CD4-positive, alpha-beta memory T cell (primary cell): ENCODE measurements around the gene DHRS1. TPM values are rescaled to one million over a fixed set of nuclear protein-coding genes. Genes with fewer than 3 reads are reported as not detected.
A peak's percentile ranks its signal among the peaks of the same experiment; 100 is the strongest.

Experiments used
- CTCF ChIA-PET: fragments of 350-600 bp; sonication (Branson Sonifier 250); formaldehyde crosslinking; loops from one replicate; lab custom pipeline; 2021; ENCODE audit warnings: inconsistent platforms; ENCODE audit not compliant: partially characterized antibody; lab: Charles Lee
- POLR2A ChIA-PET: fragments of 350-600 bp; sonication (Branson Sonifier 250); formaldehyde crosslinking; loops from one replicate; lab custom pipeline; 2021; ENCODE audit not compliant: partially characterized antibody; lab: Charles Lee
- DNase-seq, 5 donors: peaks; one replicate each; pipeline versions ENCODE4 v3.0.0 to v3.0.0-alpha.2; 2020 to 2022; ENCODE audit warnings: mixed read lengths in 1 of 5
- H3K27ac ChIP-seq: one replicate; pipeline ENCODE4 v1.7.0; 2013; ENCODE audit warnings: low read depth, low read length
- H3K27me3 ChIP-seq: 2 replicates; pipeline ENCODE4 v1.7.0; 2013; ENCODE audit warnings: mild to moderate bottlenecking, low read length, moderate library complexity; ENCODE audit not compliant: insufficient read depth
- H3K36me3 ChIP-seq: 2 replicates; pipeline ENCODE4 v1.7.0; 2013; ENCODE audit warnings: mild to moderate bottlenecking, low read length, moderate library complexity; ENCODE audit not compliant: insufficient read depth
- H3K4me1 ChIP-seq: 2 replicates; pipeline ENCODE4 v1.7.0; 2013; ENCODE audit warnings: mild to moderate bottlenecking, low read length, moderate library complexity; ENCODE audit not compliant: insufficient read depth
- H3K4me3 ChIP-seq, 2 donors: one replicate each; pipeline ENCODE4 v1.7.0; 2013; ENCODE audit warnings: low read length in 2 of 2, mild to moderate bottlenecking in 1 of 2
- H3K9me3 ChIP-seq, 2 donors: one replicate each; pipeline ENCODE4 v1.7.0; 2013; ENCODE audit warnings: low read length in 2 of 2, control low read depth in 1 of 2; ENCODE audit not compliant: control insufficient read depth in 1 of 2
- H3K27ac Mint-ChIP-seq, 7 donors: one replicate each; pipeline ENCODE4 v1.8.0; 2020 to 2021; ENCODE audit warnings: mixed read lengths in 7 of 7, mild to moderate bottlenecking in 6 of 7, inconsistent platforms in 3 of 7, moderate library complexity in 3 of 7
- H3K27me3 Mint-ChIP-seq, 2 donors: one replicate each; pipeline ENCODE4 v1.8.0; 2020 to 2021; ENCODE audit warnings: mixed read lengths in 2 of 2
- H3K36me3 Mint-ChIP-seq, 2 donors: one replicate each; pipeline ENCODE4 v1.8.0; 2020 to 2021; ENCODE audit warnings: mixed read lengths in 2 of 2, inconsistent platforms in 1 of 2, mild to moderate bottlenecking in 1 of 2
- H3K4me1 Mint-ChIP-seq, 4 donors: one replicate each; pipeline ENCODE4 v1.8.0; 2020 to 2021; ENCODE audit warnings: mixed read lengths in 4 of 4, mild to moderate bottlenecking in 1 of 4
- H3K4me3 Mint-ChIP-seq, 8 donors: one replicate each; pipeline ENCODE4 v1.8.0; 2020 to 2021; ENCODE audit warnings: mixed read lengths in 8 of 8, mild to moderate bottlenecking in 7 of 8, moderate library complexity in 6 of 8, inconsistent platforms in 3 of 8
- H3K9me3 Mint-ChIP-seq, 8 donors: one replicate each; pipeline ENCODE4 v1.8.0; 2020 to 2021; ENCODE audit warnings: mixed read lengths in 8 of 8, mild to moderate bottlenecking in 5 of 8, inconsistent platforms in 3 of 8, moderate library complexity in 1 of 8
- intact Hi-C: fragments of 100-400 bp; cut with micrococcal nuclease; formaldehyde crosslinking; loops from one replicate; pipeline ENCODE4 v1.15.1; 2023
- polyA plus RNA-seq, 2 donors: library from polyadenylated mRNA; unstranded; fragments of 300-500 nt; fragmentation: Illumina TruSeq; gene quantifications; one replicate each; pipeline ENCODE4 v1.2.3, GENCODE V29; 2021
- total RNA-seq, 2 experiments: library from RNA; stranded (reverse); gene quantifications; one replicate each; pipeline ENCODE4 v1.2.3, GENCODE V29; 2021

Gene DHRS1
- total and polyA plus RNA-seq, 4 experiments from 2014 or later, result 31.4 to 38.6 (median 35.3) TPM

DNA sequence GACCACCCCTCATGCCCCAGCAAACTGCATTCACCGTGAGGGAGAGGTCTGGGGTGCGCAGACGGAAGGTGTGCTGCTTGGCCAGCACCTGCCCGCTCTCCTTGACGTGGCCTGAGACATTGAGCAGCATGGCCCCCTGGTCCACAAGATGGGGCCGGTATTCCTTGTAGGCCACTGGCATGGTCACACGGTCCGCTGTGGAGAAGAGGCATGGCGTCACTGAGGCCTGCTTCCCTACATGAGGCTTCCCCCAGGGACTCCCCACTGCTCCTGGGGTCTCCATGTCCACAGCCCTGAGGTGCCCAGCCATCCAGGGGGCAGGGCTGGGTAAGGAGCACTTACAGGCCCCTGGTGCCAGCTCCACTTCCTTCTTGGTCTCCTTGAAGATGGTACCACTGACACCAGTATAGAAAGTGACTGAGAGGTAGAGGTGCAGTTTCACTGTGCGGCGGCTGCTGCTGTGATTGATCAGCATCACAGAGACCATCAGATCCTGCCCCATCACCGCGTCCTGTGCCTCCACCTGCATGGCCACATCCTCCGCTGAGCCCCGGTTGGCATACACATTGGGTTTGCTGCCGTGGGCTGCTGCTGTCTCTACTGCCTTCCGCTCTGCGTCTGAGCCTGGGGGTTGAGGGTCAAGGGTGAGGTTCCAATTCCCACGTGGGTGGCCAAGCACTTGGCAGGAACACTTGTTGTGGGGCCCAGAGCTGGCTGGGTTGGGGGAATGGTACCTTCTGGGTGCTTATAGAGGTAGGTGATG, 44.8 kb downstream of the DHRS1 start:
- H3K4me3 ChIP-seq, result no peak overlapping the region
- ChIA-PET CTCF (interaction anchor here (1.0 to 25.6 kb wide), 2 partner anchors 51 to 78 kb away, joined by 3 to 556 read pairs; partner anchors contain the start of genes CIDEB, DHRS1, LTB4R and LTB4R2), POLR2A (interaction anchor here (0.8 kb wide), 1 partner anchor 16 kb away, joined by 3 read pairs; no protein-coding TSS in a partner anchor)

DNA sequence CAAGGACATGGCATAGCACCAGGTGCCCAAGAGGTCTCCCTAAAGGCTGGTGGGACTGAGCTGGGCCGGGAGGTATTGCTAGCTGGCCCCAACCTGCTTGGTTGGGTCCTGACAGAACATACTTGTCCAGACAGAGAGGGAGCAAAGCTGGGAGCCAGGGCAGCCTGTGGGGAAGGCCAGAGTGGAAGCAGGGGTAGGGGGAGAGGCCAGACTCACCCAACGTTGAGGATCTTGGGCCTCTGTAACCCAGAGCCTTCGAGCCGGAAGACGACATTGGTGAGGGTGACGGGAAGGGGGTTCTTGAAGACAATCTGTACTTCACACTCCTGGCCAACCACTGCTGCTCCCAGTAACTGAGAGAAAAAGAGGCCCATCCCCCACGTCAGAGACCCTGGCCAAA, 45.6 kb downstream of the DHRS1 start:
- Histone ChIP-seq H3K9me3 (no peaks in the 10 kb centered on the region), H3K27me3 (no peaks in the 10 kb centered on the region), H3K27ac (no peak overlapping the region), H3K4me3 (no peak overlapping the region), H3K4me1 (peaks cover 5% of the 10 kb centered on the region), H3K36me3 (peaks cover 7% of the 10 kb centered on the region)
- POLR2A ChIA-PET, result interaction anchor here (1.5 kb wide), 1 partner anchor 18 kb away, joined by 3 read pairs; no protein-coding TSS in a partner anchor
- Mint-ChIP-seq H3K9me3 (no peaks in the 10 kb centered on the region), H3K27me3 (no peaks in the 10 kb centered on the region), H3K27ac (peak overlapping the region in 1 of 7 donors; percentile 79), H3K36me3 (peaks cover 14 to 36% of the 10 kb centered on the region in 2 donors), H3K4me1 (peaks cover 8 to 17% (median 12%) of the 10 kb centered on the region in 4 donors), H3K4me3 (no peak overlapping the region)
- intact Hi-C loops, result no loop called here
- CTCF ChIA-PET, result interaction anchor here (4.3 to 25.6 kb wide), 2 partner anchors 11 to 52 kb away, joined by 25 to 556 read pairs; partner anchors contain the start of genes CIDEB, DHRS1, LTB4R and LTB4R2
- DNase-seq, result no peak

More for the DNA sequence above, 44.8 kb downstream of the DHRS1 start:
- DNase-seq, result no peak
- intact Hi-C loops, result no loop called here
- Histone ChIP-seq H3K27ac (no peak overlapping the region), H3K36me3 (peaks cover 7% of the 10 kb centered on the region), H3K9me3 (no peaks in the 10 kb centered on the region), H3K27me3 (no peaks in the 10 kb centered on the region), H3K4me1 (no peaks in the 10 kb centered on the region)
- Mint-ChIP-seq H3K36me3 (peaks cover 14 to 36% of the 10 kb centered on the region in 2 donors), H3K4me1 (peaks cover 6 to 14% (median 10%) of the 10 kb centered on the region in 4 donors), H3K9me3 (no peaks in the 10 kb centered on the region), H3K27me3 (no peaks in the 10 kb centered on the region), H3K4me3 (no peak overlapping the region), H3K27ac (peak overlapping the region in 1 of 7 donors; percentile 29)

GRCh38 chr14:24252289-24253124, 47.1 kb downstream of the DHRS1 start:
- H3K27ac Mint-ChIP-seq, result no peak overlapping the region
- H3K4me3 Mint-ChIP-seq, result no peak overlapping the region
- peaks cover 13 to 24% (median 19%) of the 10 kb centered on the region in 4 donors for H3K4me1 Mint-ChIP-seq
- Histone ChIP-seq H3K27me3 (no peaks in the 10 kb centered on the region), H3K4me1 (peaks cover 9% of the 10 kb centered on the region), H3K36me3 (peaks cover 7% of the 10 kb centered on the region), H3K27ac (no peak overlapping the region), H3K4me3 (no peak overlapping the region), H3K9me3 (no peaks in the 10 kb centered on the region)
- no peak for DNase-seq
- H3K27me3 Mint-ChIP-seq, result no peaks in the 10 kb centered on the region
- ChIA-PET CTCF (interaction anchor here (1.2 to 25.6 kb wide), 4 partner anchors 9 to 53 kb away, joined by 3 to 556 read pairs (median 14); partner anchors contain the start of genes CIDEB, DHRS1, LTB4R and LTB4R2), POLR2A (interaction anchor here (1.5 to 2.2 kb wide), 4 partner anchors 9 to 39 kb away, joined by 3 to 9 read pairs (median 4); partner anchors contain the start of genes CHMP4A and TINF2)
- intact Hi-C loops, result no loop called here
- peaks cover 14 to 35% of the 10 kb centered on the region in 2 donors for H3K36me3 Mint-ChIP-seq
- no peaks in the 10 kb centered on the region for H3K9me3 Mint-ChIP-seq

DNA sequence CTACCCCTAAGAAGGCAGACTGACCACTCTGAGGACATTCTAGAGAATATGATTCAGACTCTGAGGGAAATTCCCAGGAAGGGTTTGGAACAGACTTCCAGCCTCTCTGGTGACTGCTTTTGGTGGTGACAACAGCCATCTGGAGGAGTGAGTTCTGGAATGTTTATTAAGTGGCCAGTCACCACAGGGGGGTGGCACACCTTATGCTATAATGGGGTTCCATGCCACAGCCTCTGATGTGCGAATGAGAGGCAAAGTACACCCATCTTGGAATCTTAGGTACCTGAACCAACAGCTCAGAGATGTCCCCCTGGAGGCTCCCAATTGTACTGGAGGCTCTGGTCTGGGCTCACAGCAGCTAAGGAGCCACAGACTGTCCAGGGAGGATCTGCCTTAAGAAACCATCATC, 47.7 kb downstream of the DHRS1 start:
- H3K27ac ChIP-seq, result no peak overlapping the region
- POLR2A ChIA-PET, result interaction anchor here (1.5 to 2.2 kb wide), 3 partner anchors 9 to 39 kb away, joined by 3 to 9 read pairs (median 5); partner anchors contain the start of genes CHMP4A and TINF2
- peaks cover 15% of the 10 kb centered on the region for H3K4me1 ChIP-seq
- DNase-seq, result no peak
- Mint-ChIP-seq H3K27ac (peak overlapping the region in 2 of 7 donors; percentile 7 to 30), H3K27me3 (no peaks in the 10 kb centered on the region), H3K4me1 (peaks cover 16 to 30% (median 24%) of the 10 kb centered on the region in 4 donors), H3K9me3 (no peaks in the 10 kb centered on the region), H3K36me3 (peaks cover 13 to 30% of the 10 kb centered on the region in 2 donors), H3K4me3 (no peak overlapping the region)
- peaks cover 7% of the 10 kb centered on the region for H3K36me3 ChIP-seq
- CTCF ChIA-PET, result interaction anchor here (1.2 to 25.6 kb wide), 5 partner anchors 9 to 54 kb away, joined by 3 to 556 read pairs (median 4); partner anchors contain the start of genes CIDEB, DHRS1, LTB4R and LTB4R2
- H3K4me3 ChIP-seq, result no peak overlapping the region
- no peaks in the 10 kb centered on the region for H3K9me3 ChIP-seq
- no peaks in the 10 kb centered on the region for H3K27me3 ChIP-seq
- intact Hi-C loops, result no loop called here

GRCh38 chr14:24250354-24250753, 49.2 kb downstream of the DHRS1 start:
- no peak for DNase-seq

GRCh38 chr14:24249230-24250021, 50.2 kb downstream of the DHRS1 start:
- CTCF ChIA-PET, result interaction anchor here (0.9 to 25.6 kb wide), 5 partner anchors 21 to 182 kb away, joined by 3 to 556 read pairs (median 3); partner anchors contain the start of genes CIDEB, DHRS1, LTB4R and LTB4R2
- H3K4me1 ChIP-seq, result peaks cover 21% of the 10 kb centered on the region
- POLR2A ChIA-PET, result interaction anchor here (1.3 kb wide), 1 partner anchor 21 kb away, joined by 4 read pairs; no protein-coding TSS in a partner anchor
- peak overlapping the region; percentile 16 to 87 (median 74) for H3K27ac Mint-ChIP-seq
- H3K36me3 Mint-ChIP-seq, result peaks cover 8 to 18% of the 10 kb centered on the region in 2 donors
- H3K4me3 Mint-ChIP-seq, result peak overlapping the region in 5 of 8 donors; percentile 4 to 70 (median 57)
- H3K27me3 ChIP-seq, result no peaks in the 10 kb centered on the region
- H3K36me3 ChIP-seq, result peaks cover 3% of the 10 kb centered on the region
- H3K9me3 ChIP-seq, result no peaks in the 10 kb centered on the region
- H3K4me3 ChIP-seq, result no peak overlapping the region
- no peak for DNase-seq
- intact Hi-C loops, result no loop called here
- H3K4me1 Mint-ChIP-seq, result peaks cover 20 to 40% (median 28%) of the 10 kb centered on the region in 4 donors
- no peak overlapping the region for H3K27ac ChIP-seq
- no peaks in the 10 kb centered on the region for H3K9me3 Mint-ChIP-seq
- H3K27me3 Mint-ChIP-seq, result no peaks in the 10 kb centered on the region

More at GRCh38 chr14:24250354-24250753, 49.2 kb downstream of the DHRS1 start:
- peaks cover 7% of the 10 kb centered on the region for H3K36me3 ChIP-seq
- ChIA-PET CTCF (interaction anchor here (4.3 to 25.6 kb wide), 2 partner anchors 7 to 55 kb away, joined by 25 to 556 read pairs; partner anchors contain the start of genes CIDEB, DHRS1, LTB4R and LTB4R2), POLR2A (interaction anchor here (0.9 to 1.7 kb wide), 7 partner anchors 8 to 181 kb away, joined by 3 to 8 read pairs (median 3); partner anchors contain the start of genes CIDEB, DCAF11, NRL and RABGGTA)
- H3K9me3 ChIP-seq, result no peaks in the 10 kb centered on the region
- no peak overlapping the region for H3K4me3 ChIP-seq
- no peaks in the 10 kb centered on the region for H3K27me3 Mint-ChIP-seq
- intact Hi-C loops, result no loop called here
- H3K4me1 Mint-ChIP-seq, result peaks cover 19 to 33% (median 27%) of the 10 kb centered on the region in 4 donors
- no peak overlapping the region for H3K27ac ChIP-seq
- no peaks in the 10 kb centered on the region for H3K9me3 Mint-ChIP-seq
- peak overlapping the region in 7 of 8 donors; percentile 44 to 74 (median 65) for H3K4me3 Mint-ChIP-seq
- H3K27me3 ChIP-seq, result no peaks in the 10 kb centered on the region
- H3K36me3 Mint-ChIP-seq, result peaks cover 8 to 27% of the 10 kb centered on the region in 2 donors
- H3K27ac Mint-ChIP-seq, result peak overlapping the region; percentile 23 to 80 (median 74)
- peaks cover 21% of the 10 kb centered on the region for H3K4me1 ChIP-seq
